ENCODE results near the gene PRMT9.
A peak's percentile ranks its signal among the peaks of the same experiment; 100 is the strongest.

PRMT9 gene

DNA sequence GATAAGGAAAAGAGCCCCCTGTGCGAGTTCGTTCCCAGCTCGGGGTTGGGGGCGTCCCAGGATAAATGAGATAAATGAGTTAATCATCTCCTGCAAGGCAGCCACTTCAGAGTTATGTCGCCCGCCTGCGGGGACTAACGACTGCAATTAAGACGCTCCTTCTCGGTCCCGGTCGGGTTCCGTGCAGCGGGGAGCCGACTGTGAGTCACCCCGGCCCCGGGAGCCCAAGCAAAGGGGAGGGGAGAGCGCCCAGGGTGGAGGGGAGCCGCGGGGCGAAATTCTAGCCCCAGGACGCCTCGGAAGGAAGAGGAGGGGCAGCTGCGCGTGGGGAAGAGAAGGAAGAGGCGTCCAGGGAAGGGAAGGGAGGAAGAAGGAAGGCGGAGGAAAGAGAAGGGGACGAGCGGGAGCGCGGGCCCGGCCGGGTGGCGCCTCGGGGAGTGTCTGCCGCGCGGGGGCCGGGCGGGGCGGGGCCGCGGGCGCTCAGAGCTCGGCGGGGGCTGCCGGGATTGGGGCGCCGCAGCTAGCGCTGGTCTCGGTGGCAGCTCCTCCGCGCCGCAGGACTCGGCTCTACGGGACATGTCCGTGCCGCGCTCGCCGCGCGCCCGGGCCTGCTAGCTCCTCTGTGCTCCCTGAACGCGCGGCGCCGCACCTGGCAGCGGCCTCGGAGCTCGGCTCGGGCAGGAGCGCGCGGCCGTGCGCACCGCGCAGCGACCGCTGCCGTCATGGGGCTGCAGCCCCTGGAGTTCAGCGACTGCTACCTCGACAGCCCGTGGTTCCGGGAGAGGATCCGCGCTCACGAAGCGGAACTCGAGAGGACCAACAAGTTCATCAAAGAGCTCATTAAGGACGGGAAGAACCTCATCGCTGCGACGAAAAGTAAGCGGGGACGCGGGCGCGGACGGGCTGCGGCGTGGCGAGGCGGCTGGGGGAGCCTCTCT, 47.9 kb upstream of the PRMT9 start, which contains the start of gene ARHGAP10 (continued):
- TF ChIP-seq, protein P1, sequence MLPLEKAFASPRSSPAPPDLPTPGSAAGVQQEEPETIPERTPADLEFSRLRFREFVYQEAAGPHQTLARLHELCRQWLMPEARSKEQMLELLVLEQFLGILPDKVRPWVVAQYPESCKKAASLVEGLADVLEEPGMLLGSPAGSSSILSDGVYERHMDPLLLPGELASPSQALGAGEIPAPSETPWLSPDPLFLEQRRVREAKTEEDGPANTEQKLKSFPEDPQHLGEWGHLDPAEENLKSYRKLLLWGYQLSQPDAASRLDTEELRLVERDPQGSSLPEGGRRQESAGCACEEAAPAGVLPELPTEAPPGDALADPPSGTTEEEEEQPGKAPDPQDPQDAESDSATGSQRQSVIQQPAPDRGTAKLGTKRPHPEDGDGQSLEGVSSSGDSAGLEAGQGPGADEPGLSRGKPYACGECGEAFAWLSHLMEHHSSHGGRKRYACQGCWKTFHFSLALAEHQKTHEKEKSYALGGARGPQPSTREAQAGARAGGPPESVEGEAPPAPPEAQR (tag by site-specific recombination; IDR thresholded peaks at IDR 0.05), result no peak
- TF ChIP-seq ZNF335 (tag by site-specific recombination; conservative IDR thresholded peaks at IDR 0.05) (peak; percentile 40; the same call in 1 of the 2 replicates), ZNF529 (tag by site-specific recombination; IDR thresholded peaks at IDR 0.05; ENCODE audit: insufficient replicate concordance) (no peak), GLIS2 (tag by site-specific recombination; IDR thresholded peaks at IDR 0.05) (peak; percentile 88), ZNF24 (tag by site-specific recombination; IDR thresholded peaks at IDR 0.05) (peak; percentile 53; the same call in 1 of the 2 replicates), HOXA7 (CRISPR knock-in tag; IDR thresholded peaks at IDR 0.05; ENCODE audit: borderline replicate concordance) (no peak), MYNN (tag by site-specific recombination; IDR thresholded peaks at IDR 0.05; ENCODE audit: borderline replicate concordance) (no peak), ZFP3 (tag by site-specific recombination; IDR thresholded peaks at IDR 0.05; ENCODE audit: low read depth) (no peak), ZBTB26 (tag by site-specific recombination; optimal IDR thresholded peaks at IDR 0.05) (peak; percentile 86), ZNF76 (tag by site-specific recombination; IDR thresholded peaks at IDR 0.05; ENCODE audit: borderline replicate concordance, low read depth) (peak; percentile 44; the same call in 1 of the 2 replicates), ZNF837 (tag by site-specific recombination; IDR thresholded peaks at IDR 0.05) (no peak), CTCF (tag by site-specific recombination; IDR thresholded peaks at IDR 0.05) (peak; percentile 62), ZFHX2 (tag by site-specific recombination; conservative IDR thresholded peaks at IDR 0.05) (peak; percentile 90), ZNF610 (tag by site-specific recombination; IDR thresholded peaks at IDR 0.05; ENCODE audit: borderline replicate concordance) (peak; percentile 86; the same call in 1 of the 2 replicates), ZNF132 (tag by site-specific recombination; IDR thresholded peaks at IDR 0.05; ENCODE audit: borderline replicate concordance) (no peak), ZBTB7A (tag by site-specific recombination; IDR thresholded peaks at IDR 0.05; ENCODE audit: low read depth) (no peak), KLF10 (tag by site-specific recombination; IDR thresholded peaks at IDR 0.05) (no peak), ZNF488 (tag by site-specific recombination; IDR thresholded peaks at IDR 0.05) (no peak), ZNF626 (tag by site-specific recombination; IDR thresholded peaks at IDR 0.05) (no peak), ZNF560 (tag by site-specific recombination; IDR thresholded peaks at IDR 0.05; ENCODE audit: borderline replicate concordance) (no peak), ZNF629 (tag by site-specific recombination; IDR thresholded peaks at IDR 0.05) (peak; percentile 68), IKZF3 (tag by site-specific recombination; IDR thresholded peaks at IDR 0.05) (peak; percentile 95), SCRT1 (tag by site-specific recombination; IDR thresholded peaks at IDR 0.05; ENCODE audit: borderline replicate concordance) (no peak), ZNF510 (tag by site-specific recombination; IDR thresholded peaks at IDR 0.05; ENCODE audit: insufficient replicate concordance) (no peak), ZNF777 (tag by site-specific recombination; IDR thresholded peaks at IDR 0.05; ENCODE audit: borderline replicate concordance) (no peak)
- TF ChIP-seq, protein P2, sequence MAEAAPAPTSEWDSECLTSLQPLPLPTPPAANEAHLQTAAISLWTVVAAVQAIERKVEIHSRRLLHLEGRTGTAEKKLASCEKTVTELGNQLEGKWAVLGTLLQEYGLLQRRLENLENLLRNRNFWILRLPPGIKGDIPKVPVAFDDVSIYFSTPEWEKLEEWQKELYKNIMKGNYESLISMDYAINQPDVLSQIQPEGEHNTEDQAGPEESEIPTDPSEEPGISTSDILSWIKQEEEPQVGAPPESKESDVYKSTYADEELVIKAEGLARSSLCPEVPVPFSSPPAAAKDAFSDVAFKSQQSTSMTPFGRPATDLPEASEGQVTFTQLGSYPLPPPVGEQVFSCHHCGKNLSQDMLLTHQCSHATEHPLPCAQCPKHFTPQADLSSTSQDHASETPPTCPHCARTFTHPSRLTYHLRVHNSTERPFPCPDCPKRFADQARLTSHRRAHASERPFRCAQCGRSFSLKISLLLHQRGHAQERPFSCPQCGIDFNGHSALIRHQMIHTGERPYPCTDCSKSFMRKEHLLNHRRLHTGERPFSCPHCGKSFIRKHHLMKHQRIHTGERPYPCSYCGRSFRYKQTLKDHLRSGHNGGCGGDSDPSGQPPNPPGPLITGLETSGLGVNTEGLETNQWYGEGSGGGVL (tag by site-specific recombination; IDR thresholded peaks at IDR 0.05), result peak; percentile 84
- TF ChIP-seq, protein P3, sequence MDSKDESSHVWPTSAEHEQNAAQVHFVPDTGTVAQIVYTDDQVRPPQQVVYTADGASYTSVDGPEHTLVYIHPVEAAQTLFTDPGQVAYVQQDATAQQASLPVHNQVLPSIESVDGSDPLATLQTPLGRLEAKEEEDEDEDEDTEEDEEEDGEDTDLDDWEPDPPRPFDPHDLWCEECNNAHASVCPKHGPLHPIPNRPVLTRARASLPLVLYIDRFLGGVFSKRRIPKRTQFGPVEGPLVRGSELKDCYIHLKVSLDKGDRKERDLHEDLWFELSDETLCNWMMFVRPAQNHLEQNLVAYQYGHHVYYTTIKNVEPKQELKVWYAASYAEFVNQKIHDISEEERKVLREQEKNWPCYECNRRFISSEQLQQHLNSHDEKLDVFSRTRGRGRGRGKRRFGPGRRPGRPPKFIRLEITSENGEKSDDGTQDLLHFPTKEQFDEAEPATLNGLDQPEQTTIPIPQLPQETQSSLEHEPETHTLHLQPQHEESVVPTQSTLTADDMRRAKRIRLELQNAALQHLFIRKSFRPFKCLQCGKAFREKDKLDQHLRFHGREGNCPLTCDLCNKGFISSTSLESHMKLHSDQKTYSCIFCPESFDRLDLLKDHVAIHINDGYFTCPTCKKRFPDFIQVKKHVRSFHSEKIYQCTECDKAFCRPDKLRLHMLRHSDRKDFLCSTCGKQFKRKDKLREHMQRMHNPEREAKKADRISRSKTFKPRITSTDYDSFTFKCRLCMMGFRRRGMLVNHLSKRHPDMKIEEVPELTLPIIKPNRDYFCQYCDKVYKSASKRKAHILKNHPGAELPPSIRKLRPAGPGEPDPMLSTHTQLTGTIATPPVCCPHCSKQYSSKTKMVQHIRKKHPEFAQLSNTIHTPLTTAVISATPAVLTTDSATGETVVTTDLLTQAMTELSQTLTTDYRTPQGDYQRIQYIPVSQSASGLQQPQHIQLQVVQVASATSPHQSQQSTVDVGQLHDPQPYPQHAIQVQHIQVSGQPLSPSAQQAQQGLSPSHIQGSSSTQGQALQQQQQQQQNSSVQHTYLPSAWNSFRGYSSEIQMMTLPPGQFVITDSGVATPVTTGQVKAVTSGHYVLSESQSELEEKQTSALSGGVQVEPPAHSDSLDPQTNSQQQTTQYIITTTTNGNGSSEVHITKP (tag by site-specific recombination; IDR thresholded peaks at IDR 0.05), result peak; percentile 33; the same call in 1 of the 2 replicates
